ENCODE data around the gene CCDC158.
"Not testable (repeated sequence)": the region's sequence is repeated elsewhere in the genome, so short reads cannot be mapped to it uniquely, and the experiment has no call there.

CCDC158 gene

DNA sequence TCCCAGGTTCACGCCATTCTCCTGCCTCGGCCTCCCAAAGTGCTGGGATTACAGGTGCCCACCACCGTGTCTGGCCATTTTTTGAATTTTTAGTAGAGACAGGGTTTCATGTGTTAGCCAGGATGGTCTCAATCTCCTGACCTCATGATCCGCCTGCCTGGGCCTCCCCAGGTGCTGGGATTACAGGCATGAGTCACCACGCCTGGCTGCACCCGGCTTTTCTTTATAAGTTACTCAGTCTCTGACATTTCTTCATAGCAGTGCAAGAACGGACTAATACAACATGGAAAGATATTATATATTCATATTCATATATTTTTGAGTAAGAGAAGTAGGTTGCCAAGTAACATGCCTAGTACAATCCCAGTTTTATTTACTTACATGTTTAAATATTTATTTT, 36.9 kb upstream of the CCDC158 start:
- TF ChIP-seq, protein P1, sequence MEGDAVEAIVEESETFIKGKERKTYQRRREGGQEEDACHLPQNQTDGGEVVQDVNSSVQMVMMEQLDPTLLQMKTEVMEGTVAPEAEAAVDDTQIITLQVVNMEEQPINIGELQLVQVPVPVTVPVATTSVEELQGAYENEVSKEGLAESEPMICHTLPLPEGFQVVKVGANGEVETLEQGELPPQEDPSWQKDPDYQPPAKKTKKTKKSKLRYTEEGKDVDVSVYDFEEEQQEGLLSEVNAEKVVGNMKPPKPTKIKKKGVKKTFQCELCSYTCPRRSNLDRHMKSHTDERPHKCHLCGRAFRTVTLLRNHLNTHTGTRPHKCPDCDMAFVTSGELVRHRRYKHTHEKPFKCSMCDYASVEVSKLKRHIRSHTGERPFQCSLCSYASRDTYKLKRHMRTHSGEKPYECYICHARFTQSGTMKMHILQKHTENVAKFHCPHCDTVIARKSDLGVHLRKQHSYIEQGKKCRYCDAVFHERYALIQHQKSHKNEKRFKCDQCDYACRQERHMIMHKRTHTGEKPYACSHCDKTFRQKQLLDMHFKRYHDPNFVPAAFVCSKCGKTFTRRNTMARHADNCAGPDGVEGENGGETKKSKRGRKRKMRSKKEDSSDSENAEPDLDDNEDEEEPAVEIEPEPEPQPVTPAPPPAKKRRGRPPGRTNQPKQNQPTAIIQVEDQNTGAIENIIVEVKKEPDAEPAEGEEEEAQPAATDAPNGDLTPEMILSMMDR (IDR thresholded peaks at IDR 0.05; ENCODE audit: borderline replicate concordance, insufficient read depth, low read depth, low read length) = no peak
- H3K4me3 ChIP-seq (ENCODE audit: low read depth, low read length) = no peak overlapping the region

DNA sequence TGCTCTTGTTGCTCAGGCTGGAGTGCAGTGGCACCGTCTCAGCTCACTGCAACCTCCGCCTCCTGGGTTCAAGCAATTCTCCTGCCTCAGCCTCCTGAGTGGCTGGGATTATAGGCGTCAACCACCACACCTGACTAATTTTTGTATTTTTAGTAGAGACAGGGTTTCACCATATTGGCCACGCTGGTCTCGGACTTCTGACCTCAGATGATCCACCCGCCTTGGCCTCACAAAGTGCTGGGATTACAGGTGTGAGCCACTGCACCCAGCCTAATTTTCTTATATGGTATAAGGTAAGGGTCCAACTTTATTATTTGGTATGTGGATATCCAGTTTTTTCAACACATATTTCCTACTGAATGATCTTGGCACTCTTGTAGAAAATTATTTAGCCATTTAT, 33.1 kb upstream of the CCDC158 start:
- not testable (repeated sequence) for H3K4me3 ChIP-seq (ENCODE audit: low read depth, low read length)

DNA sequence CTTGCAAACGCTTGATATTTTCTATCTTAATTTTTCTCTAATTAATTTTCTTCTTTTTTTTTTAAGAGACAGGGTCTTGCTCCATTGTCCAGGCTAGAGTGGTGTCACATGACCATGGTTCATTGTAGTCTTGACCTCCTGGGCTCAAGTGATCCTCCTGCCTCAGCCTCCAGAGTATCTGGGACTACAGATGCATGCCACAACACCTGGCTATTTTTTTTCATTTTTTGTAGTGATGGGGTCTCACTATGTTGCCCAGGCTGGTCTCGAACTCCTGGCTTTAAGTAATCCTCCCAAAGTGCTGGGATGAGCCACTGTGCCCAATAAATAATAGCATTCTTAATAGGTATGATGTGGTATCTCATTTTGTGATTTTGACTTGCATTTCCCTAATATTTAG, 32.3 kb upstream of the CCDC158 start:
- no peak overlapping the region for H3K4me3 ChIP-seq (ENCODE audit: low read depth, low read length)
- TF ChIP-seq, protein P1 (IDR thresholded peaks at IDR 0.05; ENCODE audit: borderline replicate concordance, insufficient read depth, low read depth, low read length) = no peak

DNA sequence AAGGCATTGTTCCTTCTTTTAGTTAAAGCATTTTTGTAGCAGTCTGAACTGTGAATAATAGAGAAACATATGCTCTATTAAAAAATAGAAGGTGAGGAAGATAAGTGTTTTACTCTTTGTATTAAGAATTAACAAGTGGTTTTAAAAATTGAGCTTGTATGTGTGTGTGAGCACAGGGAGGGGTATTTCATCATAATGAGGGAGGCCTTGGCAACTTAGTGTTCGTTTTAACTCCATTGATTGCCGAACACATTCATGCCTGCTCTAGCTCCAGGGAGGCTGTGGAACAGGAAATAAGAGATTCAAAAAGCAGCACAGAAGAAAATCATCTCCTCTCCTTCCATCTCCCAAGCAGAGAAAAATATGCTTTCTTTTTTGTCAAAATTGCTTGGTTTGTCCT, 28.9 kb upstream of the CCDC158 start:
- no peak overlapping the region for H3K4me3 ChIP-seq (ENCODE audit: low read depth, low read length)
- TF ChIP-seq, protein P1 (IDR thresholded peaks at IDR 0.05; ENCODE audit: borderline replicate concordance, insufficient read depth, low read depth, low read length) = no peak

DNA sequence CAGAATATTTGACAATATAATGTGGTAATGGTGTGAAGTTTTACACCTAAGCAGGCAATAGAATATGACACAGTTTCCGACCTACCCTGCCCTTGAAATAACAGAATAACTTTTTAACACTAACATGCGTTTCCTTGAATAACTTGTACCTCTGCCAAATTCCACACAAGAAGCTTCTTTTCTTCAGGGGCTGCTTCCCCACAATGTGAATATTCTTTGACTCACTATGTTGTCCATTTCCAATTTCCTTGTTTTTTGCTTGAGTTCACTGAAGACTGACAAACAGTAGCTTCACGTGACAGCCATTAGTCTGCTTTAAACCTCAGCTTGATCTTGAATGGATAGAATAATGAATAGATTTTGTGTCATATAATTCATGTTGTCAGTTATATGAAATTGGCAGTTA, 28.4 kb upstream of the CCDC158 start:
- TF ChIP-seq, protein P1 (IDR thresholded peaks at IDR 0.05; ENCODE audit: borderline replicate concordance, insufficient read depth, low read depth, low read length) = no peak
- no peak overlapping the region for H3K4me3 ChIP-seq (ENCODE audit: low read depth, low read length)

DNA sequence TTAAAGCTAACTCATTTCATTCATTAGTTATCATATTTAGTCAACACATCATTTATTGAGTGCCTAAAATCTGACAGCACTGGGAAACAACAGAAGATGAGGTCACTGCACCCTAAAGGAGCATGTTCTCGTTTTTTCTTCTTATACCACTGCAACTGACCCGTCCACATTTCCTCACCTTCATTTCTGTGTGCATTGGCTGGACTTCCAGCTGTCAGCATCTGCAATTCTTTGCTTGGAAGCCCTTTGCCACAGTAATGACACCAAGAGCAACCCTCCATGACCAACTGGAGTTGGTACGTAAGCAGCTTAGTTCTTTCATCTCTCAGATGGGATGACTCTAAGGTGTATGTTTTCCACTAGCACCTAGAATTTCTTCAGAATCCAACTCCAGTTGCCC, 27.3 kb upstream of the CCDC158 start:
- H3K4me3 ChIP-seq (ENCODE audit: low read depth, low read length) = no peak overlapping the region
- TF ChIP-seq, protein P1 (IDR thresholded peaks at IDR 0.05; ENCODE audit: borderline replicate concordance, insufficient read depth, low read depth, low read length) = no peak

DNA sequence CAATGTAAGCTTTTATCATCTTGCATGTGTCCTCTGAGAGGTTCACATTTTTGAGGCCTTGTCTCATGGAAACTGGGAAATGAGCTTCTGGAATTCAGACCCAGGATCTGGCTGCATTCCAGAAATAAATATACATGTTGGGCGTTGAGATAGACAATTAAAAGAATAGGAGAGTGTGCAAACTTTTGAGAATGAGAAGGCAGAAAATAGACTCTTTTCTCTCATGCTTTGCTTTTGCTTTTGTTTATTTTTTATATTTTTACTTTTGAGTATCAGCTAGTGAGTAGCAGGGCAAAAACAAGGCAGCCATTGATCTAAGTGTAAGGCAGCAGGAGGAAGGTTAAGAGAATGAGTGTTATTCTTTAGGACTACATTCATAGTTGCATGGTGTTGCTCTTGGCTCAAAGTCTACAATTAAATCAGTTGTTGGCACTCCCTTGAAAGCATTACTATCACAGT, 26.5 kb upstream of the CCDC158 start:
- no peak overlapping the region for H3K4me3 ChIP-seq (ENCODE audit: low read depth, low read length)
- TF ChIP-seq, protein P1 (IDR thresholded peaks at IDR 0.05; ENCODE audit: borderline replicate concordance, insufficient read depth, low read depth, low read length) = no peak

DNA sequence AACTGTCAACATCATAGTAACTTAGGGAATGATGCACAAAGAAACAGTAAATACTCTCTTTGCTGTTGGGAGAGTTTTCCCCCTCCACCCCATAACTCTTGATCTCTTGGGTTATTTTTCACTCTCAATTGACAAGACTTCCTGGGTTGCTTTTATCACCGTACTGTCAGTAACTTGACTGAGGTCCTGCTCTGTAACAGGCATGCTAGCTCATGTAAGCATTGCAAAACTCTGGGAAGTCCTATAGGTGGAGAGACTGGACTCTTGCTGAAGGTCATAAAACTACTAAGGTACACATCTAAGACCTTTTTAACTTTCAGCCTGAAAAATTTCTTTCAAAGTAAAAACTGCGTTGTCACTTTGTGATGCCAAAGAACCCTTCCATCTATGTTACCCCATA, 25.0 kb upstream of the CCDC158 start:
- no peak overlapping the region for H3K4me3 ChIP-seq (ENCODE audit: low read depth, low read length)
- TF ChIP-seq, protein P1 (IDR thresholded peaks at IDR 0.05; ENCODE audit: borderline replicate concordance, insufficient read depth, low read depth, low read length) = no peak

All from GM12875 (cell line).